Measurements from ENCODE around the gene PRX.

DNA sequence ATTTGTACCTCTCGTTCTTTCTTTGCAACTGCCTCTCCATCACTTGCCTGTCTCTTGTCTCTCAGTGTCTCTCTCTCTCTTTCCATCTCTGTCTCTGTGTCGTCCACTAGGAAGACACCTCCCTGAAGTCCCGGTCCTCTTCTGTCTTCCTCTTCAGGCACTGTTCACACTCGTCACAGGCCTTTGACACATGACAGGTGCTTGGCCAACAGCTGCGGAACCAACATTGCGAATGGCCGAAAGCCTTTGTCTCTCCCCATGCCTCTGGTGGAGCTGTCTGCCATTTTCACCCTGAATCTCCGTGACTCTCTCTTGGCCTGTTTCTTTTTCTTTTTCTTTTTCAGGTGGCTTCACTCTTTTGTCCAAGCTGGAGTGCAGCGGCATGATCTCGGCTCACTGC, 26.0 kb downstream of the PRX start:
- TF ChIP-seq, protein P1, sequence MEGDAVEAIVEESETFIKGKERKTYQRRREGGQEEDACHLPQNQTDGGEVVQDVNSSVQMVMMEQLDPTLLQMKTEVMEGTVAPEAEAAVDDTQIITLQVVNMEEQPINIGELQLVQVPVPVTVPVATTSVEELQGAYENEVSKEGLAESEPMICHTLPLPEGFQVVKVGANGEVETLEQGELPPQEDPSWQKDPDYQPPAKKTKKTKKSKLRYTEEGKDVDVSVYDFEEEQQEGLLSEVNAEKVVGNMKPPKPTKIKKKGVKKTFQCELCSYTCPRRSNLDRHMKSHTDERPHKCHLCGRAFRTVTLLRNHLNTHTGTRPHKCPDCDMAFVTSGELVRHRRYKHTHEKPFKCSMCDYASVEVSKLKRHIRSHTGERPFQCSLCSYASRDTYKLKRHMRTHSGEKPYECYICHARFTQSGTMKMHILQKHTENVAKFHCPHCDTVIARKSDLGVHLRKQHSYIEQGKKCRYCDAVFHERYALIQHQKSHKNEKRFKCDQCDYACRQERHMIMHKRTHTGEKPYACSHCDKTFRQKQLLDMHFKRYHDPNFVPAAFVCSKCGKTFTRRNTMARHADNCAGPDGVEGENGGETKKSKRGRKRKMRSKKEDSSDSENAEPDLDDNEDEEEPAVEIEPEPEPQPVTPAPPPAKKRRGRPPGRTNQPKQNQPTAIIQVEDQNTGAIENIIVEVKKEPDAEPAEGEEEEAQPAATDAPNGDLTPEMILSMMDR (IDR thresholded peaks at IDR 0.05): no peak
- no peak for TF ChIP-seq POLR2A (IDR thresholded peaks at IDR 0.05)
